Measurements from ENCODE around the gene PTPN9.

DNA sequence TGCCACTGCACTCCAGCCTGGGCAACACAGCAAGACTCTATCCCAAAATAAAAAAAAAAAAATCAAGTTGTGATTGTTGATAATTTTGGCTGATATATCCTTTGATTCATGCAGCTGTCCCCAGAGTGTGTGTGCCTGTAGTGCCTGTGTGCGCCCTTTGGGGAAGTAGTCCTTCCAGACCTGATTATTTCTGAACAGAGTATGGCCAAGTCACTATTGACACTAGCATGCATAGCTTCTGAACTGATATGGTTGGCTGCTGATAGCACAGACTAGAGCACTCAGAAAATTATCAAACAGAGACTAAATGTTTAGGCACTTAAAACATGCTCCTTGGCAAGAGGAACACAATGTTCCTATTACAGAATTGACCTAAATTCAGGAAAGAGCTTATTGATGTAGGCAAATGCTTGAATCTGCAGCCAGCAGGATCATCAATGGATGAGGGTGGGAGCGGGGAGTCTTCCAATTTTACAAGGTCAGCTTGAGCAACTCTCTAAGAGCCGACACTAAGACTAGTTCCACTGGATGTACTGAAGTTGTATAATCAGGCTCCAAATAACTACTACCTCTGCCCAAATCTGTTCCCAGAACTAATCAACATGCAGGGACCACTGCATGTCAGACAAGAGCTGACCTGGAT is 17.7 kb upstream of the PTPN9 start:
- TF ChIP-seq, protein P1, sequence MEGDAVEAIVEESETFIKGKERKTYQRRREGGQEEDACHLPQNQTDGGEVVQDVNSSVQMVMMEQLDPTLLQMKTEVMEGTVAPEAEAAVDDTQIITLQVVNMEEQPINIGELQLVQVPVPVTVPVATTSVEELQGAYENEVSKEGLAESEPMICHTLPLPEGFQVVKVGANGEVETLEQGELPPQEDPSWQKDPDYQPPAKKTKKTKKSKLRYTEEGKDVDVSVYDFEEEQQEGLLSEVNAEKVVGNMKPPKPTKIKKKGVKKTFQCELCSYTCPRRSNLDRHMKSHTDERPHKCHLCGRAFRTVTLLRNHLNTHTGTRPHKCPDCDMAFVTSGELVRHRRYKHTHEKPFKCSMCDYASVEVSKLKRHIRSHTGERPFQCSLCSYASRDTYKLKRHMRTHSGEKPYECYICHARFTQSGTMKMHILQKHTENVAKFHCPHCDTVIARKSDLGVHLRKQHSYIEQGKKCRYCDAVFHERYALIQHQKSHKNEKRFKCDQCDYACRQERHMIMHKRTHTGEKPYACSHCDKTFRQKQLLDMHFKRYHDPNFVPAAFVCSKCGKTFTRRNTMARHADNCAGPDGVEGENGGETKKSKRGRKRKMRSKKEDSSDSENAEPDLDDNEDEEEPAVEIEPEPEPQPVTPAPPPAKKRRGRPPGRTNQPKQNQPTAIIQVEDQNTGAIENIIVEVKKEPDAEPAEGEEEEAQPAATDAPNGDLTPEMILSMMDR (optimal IDR thresholded peaks at IDR 0.05 in 1 of 3, IDR thresholded peaks at IDR 0.05 in 1 of 3, conservative IDR thresholded peaks at IDR 0.05 in 1 of 3; ENCODE audit: extremely low read depth in 1 of 3, insufficient read depth in 2 of 3, low read length in 3 of 3), result no peak
- no peak for TF ChIP-seq EZH2 (IDR thresholded peaks at IDR 0.05; ENCODE audit: low read length)

All from keratinocyte (primary cell).